NCI-H1930 (cell line): ENCODE results near the gene XPNPEP2.
"Not testable (repeated sequence)": the region's sequence is repeated elsewhere in the genome, so short reads cannot be mapped to it uniquely, and the experiment has no call there.

Source experiments
- DNase-seq, 2 experiments: peaks; one replicate each; lab custom pipeline; 2025; lab: John Stamatoyannopoulos, UW

Gene XPNPEP2

DNA sequence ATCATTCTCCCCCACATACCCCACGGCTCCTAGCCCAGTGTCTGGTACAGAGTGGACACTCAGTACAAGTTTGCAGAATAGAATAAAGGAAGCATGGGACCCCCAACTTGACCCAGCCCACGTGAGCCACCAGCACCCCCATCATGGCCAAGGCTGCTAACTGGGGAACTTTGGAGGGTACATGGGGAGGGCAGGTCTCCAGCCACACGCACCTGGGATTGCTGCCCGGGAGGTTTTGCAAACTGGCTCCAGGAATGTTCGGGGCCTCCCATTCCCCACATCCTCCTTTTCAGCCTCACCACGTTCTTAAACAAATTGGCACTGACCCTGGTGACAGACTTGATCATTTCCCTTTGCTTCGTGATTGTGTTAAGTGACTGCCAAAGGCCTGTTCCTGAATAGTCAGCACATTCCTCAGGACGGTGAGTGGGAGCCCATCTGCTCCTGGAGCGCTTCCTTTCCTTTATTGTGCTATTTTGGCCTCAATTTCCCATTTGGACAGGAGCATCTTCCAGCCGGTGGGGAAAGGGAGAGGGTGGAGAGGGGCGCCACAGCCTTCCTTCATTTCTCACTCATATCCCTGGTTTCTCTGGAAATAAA, 18.7 kb upstream of the XPNPEP2 start:
- no peak for DNase-seq

DNA sequence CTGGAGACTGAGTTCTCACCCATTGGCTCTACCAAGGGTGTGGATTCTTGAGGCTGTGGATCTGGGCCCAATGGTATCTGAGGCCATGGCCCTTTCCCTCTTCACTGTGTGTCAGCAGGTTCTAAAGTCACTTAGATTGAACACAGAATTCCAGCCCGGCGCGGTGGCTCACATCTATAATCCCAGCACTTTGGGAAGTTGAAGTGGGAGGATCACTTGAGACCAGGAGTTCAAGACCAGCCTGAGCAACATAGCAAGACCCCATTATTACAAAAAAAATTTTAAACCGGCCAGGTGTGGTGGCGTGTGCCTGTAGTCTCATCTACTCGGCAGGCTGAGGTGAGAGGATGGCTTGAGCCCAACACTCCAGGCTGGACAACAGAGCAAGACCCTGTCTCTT, 18.0 kb upstream of the XPNPEP2 start:
- no peak for DNase-seq

DNA sequence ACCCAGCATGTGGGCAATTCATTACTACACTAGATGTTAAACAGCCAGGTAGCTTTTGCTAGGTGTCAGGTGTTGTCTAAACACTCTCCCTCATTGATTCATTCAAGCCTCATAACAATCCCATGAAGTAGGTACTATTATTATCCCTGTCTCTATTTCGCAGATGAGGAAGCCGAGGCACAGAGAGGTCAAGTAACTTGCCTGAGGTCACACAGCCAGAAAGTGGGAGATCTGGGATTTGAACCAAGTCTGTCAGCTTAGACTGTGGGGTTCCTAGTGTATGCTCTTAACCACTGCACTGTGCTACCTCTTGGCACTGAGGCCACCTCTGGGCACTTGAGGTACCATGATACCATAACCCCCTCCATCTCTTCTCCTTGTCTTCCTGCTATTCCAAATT, 17.4 kb upstream of the XPNPEP2 start:
- DNase-seq, result no peak

DNA sequence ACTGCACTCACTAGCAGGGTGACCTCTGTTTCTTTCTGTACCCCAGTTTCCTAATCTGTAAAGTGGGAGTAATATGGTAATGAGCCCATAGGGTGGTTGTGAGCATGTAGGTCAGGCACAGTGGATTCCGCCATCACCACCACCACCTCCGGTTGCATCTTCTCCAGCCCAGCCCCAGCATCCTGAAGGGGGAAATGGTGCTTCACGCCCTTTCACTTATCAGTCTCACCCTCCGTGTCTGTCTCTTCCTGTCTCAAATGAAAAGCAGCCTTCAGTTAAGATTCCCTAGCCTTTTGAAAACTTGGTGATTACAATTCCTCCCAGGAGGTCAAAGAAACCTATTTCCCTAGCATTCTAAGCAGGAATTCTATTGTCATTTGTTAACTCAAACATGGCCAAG, 16.9 kb upstream of the XPNPEP2 start:
- DNase-seq, result no peak

DNA sequence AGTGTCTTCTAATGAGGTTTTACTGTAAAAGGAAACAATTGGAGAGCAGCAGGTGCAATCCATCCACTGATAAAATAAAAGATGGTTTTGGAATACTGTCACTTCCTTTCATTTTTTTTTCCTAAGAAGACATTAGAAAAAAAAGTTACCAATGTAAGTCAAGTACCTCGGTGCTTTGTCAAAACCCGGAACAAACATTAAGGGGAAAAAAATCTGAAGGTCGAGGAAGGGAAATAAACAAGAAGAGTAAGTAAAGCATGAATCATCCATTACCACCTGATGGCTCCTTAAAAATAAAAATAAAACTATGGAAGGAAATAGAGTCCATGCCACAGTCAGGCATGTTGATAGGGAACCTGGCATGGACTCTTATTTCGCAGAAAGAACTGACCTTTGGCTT, 15.3 kb upstream of the XPNPEP2 start:
- no peak for DNase-seq

DNA sequence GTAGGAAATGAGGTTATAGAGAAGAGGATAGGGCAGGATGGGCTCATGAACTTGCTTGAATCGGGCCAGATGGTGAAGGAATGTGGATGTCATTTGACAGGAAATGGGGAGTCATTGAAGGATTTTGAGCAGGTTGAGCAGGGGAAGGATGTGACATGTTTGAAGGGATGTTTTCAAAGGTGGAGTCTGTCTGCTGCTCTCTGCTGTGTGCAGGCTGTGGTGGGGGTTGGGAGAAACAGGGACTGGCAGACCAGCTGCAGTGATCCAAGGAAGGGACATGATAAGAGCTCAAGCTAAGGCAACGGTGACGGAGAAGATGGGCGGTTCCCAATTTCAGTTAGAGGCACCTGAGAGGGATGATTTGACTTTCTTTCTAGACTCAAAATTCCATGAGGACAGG, 14.0 kb upstream of the XPNPEP2 start:
- no peak for DNase-seq

DNA sequence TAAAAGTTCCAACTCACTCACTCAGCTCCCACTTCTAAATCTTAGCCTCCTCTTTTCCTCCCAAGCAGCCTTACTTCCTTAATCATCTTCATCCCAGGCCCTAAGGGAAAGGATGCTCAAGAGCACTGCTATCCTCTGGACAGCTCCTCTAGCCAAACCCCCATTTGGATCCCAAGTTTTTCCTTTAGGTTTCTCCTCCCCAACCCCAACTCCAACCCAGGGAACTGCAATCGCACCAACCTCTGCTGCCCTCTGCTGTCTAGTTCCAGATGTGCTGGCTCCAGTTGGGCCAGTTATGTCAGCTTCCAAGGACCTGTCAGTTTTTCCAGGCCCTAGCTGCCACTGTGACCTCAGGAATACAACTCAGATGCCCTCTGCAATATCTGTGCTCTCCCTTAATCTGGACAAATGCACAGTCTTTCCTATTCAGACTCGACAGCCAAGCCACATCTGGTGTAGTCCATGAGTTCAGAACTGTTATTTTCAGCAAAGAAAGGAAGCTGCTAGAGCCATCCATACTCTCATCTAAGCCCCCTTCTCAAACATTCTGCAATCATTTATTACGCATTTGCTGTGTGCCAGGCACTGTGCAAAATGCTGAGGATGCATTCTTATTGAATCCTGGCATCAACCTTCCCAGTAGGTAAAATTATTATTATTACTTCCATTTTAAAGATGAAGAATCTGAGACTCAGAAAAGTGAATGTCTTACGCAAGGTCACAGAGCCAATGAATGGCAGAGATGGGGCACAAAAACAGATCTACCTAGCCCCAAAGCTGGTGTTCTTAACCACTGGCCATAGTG, 12.3 kb upstream of the XPNPEP2 start:
- DNase-seq, result peak; percentile 0 to 36

DNA sequence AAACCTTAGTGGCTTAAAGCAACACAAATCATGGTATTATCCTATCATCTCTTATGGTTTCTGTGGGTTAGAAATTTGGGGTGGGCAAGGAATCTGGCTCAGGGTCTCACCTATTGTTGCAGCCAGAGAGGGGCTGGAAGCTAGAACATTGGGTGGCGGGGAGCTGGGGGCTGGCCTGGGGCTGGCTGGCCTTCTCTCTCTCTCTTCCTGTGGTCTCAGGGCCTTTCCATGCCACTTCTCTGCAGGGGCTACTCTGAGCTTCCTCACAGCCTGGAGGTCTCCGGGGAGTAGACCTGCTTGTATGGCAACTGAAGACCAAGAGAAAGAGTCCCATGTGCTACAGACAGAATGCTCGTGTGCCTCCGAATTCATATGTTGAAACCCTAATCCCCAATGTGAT, 10.7 kb upstream of the XPNPEP2 start:
- DNase-seq, result no peak

DNA sequence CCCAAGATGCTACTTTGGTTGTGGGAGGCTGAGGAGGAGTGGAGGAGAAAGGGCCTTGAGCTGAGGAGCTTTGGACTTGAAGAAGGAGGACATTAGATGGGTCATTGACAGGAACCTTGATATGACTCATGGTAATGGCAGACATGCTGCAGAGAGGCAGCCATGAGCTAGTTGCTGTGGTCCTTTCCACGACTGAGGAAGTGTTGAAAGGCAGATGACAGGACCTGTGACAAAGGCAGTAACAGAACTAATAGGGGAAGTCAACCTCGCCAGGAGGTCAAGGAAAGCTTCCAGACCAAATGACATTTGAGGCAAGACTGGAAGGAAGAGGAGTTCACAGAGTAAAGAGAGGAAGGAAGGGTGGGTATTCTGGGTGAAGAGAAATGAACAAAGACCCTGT, 7.6 kb upstream of the XPNPEP2 start:
- DNase-seq, result no peak

DNA sequence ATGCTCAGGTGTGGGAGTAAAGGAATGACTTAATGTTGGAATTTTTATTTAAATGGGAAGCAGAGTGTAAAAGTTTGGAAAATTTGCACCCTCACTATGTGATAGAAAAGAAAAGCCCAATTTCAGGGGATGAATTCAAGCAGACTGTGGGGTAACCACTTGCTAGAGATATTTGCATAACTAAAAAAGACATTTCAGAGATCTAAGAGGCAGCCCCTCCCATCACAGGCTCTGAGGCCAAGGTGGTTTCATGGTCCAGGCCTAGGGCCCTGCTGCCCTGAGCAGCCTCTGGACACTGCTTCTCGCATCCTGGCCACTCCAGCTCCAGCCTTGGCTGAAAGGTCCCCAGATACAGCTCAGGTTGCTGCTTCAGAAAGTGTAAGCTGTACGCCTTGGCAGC, 5.9 kb upstream of the XPNPEP2 start:
- DNase-seq, result no peak

DNA sequence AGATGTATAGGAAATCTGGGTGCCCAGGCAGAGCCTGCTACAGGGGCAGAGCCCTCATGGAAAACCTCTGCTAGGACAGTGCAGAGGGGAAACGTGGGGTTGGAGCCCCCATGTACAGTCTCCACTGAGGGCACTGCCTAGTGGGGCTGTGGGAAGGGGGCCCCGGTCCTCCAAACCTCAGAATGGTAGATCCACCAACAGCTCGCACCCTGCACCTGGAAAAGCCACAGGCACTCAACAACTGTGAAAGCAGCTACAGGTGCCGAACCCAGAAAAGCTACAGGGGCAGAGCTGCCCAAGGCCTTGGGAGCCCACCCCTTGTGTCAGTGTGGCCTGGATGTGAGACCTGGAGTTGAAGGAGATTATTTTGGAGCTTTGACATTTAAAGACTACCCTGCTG, 5.4 kb upstream of the XPNPEP2 start:
- no peak for DNase-seq

DNA sequence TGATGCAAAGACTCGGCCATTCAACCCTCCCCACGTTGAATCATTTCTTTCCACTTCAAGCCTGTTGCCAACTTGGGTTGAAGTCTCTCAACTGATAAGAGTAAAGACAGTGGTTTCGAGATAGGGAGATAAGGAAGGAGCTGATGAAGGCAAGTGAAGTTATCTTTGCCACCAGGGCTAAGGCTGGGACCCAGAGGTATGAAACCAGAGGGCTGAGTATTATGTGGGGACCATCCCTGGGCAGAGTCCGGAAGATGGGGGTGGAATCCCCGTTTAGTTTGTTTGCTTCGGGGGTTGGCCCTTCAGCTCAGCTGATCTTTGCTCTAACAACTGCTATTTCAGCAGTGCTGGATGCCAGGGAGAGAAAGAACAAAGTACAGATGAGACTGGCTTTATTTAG, 2.3 kb upstream of the XPNPEP2 start:
- DNase-seq, result no peak

DNA sequence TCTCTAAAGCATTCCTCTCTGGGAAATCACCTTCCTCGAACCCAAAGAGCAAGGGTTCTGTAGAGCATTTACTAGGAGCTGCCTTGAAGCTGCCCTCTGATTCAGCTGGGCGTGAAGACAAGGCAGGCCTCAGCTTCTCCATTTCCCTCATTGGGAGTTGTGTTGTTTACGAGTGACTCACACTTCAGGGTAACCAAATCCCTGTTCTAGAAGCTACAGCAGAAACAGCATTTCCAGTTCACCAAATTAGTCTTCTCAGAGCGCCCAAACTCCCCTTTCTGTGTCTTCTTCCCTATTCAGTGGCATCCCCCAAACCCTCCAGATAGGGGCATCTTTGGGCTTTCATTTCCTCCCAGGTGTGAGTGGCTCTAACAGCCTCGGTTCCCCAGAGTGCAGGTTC, 863 bp upstream of the XPNPEP2 start:
- no peak for DNase-seq

DNA sequence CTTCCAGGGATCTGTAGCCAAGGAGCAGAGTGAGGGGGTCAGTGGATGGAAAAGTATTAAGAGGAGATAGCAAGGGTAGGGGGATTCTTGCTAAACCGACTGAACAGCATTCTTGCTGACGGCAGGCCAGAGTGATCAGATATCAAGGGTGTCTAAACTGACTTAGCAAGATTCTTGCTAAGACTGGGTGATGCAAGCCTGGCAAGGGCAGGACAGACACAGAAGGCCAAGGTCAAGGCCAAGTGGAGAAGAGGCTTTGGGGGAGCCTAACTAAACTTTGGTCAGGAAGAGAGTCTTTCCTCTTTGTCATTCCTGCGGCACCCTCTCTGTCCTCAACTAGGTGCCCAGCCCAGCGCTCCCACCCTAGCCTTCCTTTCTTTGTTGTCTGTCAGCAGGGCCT, 799 bp downstream of the XPNPEP2 start:
- no peak for DNase-seq

DNA sequence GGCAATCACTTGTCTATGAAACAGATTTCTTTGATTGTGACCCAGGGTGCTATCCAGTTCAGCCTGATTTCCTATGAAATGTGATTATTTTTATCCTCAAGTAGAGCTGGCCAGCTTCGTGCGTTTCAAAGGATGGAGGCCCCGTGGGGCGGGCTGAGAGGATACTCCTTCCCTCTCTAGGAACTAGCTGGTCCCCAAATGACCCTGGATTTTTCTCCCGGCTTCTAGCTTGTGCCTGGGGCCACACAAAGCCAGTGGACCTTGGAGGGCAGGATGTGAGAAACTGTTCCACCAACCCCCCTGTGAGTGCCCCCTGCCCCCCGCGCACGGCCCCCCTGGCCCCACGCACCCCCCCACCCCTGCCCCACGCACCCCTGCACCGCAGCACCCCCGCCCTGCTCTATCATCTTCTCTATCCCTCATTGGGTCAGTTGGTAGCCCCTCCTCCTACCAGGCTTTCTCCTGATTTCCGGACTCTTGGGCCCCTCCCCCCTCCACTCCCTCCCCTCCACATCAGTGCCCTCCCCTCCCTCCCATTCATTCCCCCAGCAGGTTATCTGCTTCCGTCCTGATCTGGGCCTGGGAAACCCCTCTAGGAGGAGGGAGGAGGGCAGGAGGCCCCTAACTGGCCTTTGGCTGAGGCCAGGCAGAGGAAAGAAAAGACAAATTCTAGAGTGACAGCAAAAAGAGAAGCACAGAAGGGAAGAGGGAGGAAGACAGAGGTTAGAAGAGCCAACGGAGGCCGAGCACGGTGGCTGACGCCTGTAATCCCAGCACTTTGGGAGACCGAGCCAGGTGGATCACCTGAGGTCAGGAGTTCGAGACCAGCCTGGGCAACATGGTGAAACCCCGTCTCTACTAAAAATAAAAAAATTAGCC, 3.3 kb downstream of the XPNPEP2 start:
- no peak for DNase-seq

DNA sequence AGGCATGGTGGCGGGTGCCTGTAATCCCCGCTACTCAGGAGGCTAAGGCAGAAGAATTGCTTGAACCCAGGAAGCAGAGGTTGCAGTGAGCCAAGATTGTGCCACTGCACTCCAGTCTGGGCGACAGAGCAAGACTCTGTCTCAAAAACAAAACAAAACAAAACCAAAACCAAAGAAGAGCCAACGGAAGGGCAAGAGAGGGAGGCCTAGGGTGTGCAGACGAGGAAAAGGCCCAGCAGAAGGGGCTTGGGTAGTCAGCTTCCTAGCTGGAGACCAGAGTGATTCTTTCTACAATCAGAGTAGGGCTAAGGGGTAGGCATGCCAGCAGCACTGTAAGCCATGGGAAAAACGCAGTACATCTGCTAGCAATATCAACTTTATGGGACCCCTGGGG, 4.0 kb downstream of the XPNPEP2 start:
- DNase-seq, result not testable (repeated sequence)

DNA sequence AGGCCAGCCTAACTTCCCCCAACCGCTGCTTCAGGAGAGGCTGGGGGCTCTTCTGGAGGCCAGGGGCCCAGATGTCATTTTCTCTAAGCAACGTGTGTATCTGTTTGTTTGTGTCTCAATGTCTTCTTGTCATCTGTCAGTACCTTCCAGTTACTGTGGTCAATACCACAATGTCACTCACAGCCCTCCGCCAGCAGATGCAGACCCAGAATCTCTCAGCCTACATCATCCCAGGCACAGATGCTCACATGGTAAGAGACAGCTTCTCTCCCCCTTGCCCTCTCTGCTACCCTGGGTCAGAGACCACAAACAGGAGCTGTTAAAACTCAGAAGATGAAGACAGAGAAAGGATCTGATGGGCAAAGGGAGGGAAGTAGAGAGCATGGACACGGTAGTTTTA, 5.0 kb downstream of the XPNPEP2 start:
- DNase-seq, result no peak

DNA sequence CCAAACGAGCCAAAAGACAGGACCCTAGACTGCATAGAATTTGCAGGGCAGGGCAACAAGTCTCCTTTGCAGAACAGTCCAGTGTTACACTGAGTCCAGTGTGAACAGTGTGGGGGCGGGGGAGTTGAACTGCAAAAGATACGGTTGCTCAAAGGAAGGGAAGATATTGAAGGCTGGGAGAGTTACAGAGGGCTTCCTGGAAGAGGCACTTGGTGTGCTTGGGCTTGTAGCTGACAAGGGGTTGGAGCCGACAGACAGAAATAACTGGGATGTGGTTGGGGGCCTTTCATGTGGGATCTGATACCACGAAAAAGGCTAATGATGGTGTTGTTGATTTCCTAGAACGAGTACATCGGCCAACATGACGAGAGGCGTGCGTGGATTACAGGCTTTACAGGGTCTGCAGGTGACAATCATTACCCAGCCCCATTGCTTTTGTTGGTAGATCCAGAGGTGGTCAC, 6.1 kb downstream of the XPNPEP2 start:
- DNase-seq, result no peak

DNA sequence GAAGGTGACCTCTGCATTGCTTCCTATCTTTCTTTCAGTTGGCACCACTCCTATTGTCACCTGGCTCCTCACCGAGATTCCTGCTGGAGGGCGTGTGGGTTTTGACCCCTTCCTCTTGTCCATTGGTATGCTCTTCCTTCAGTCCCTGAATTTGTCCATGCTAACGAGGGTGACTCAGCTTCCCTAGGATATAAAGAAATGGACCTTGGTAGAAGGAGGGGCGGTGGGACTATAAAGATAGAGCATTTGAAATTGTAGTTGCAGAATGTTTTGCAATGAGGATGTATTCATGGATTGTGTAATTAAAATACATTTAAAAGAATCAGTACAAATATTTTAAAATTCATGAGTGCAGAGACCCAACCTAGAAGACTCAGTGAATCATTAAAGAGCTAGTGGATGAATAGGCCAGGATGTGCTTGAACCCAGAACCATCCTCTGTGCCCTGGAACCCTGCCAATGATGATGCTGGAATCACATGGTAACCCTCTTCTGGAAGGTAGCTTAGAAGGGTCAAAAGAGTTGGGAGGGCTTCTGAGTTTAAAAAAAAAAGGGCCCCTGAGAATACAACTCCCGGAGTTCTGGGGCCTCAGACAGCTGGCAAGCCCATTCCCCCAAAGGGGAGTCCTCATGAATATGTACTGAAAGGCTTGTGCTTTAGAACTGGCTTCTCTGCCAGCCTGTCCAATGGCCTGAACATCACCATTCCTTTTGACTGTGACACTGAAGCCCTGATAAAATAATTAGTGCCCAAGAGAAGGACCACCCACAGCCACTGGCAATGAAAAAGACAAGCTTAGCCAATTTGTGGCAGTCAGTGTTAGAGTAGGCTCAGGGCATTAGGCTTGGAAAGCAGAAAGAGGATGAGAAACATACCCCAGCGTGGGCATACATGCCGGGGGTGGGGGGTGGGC, 8.0 kb downstream of the XPNPEP2 start:
- DNase-seq, result no peak

DNA sequence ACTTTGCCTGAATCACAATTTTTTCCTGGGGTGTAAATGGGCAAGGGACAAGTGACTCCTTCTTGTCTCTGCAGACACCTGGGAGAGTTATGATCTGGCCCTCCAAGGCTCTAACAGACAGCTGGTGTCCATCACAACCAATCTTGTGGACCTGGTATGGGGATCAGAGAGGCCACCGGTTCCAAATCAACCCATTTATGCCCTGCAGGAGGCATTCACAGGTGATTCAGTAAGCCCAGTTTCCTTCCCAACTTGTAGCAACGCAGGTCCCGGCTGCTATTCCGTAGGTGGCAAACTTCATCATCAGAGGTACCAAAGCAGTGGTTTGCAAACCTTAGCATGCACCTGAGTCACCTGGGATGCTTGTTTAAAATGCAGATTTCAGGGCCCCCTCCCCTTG, 8.8 kb downstream of the XPNPEP2 start:
- no peak for DNase-seq

DNA sequence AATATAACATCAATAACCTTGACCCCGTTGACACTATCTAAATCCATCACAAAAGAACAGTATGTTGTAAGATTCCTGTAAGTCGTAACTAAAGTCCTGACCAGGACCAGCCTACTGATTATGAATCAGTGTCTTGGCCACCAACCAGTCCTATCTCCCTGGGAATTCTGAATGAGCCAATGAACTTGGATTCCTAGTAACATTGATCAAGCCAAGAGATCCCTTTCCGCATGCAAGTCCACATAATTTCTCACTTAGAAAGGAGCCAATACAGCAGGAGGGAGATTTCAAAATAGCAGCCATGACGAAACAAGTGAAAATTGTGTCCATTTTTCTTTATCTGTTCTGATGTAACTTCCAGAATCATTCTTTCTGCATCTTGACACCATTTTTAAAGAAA, 9.5 kb downstream of the XPNPEP2 start:
- no peak for DNase-seq

DNA sequence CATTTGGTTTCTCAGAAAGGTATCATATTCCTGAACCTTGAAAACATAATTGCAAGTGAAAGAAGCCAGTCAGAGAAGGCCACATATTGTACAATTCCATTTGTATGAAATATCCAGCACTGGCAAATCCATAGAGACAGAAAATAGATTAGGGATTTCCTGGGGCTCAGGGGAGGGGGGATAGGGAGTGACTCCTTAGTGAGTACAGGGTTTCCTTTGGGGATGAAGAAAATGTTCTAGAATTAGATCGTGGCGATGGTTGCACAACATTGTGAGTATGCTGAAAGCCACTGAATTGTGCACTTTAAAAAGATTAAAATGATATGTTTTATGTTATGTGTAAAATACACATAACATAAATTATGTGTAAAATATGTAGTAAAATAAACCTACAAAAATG, 10.3 kb downstream of the XPNPEP2 start:
- DNase-seq, result no peak
